Measurements from ENCODE around the gene RACK1. TPM values are rescaled to one million over a fixed set of nuclear protein-coding genes. Genes with fewer than 3 reads are reported as not detected.
A peak's percentile ranks its signal among the peaks of the same experiment; 100 is the strongest.
"Not testable (repeated sequence)": the region's sequence is repeated elsewhere in the genome, so short reads cannot be mapped to it uniquely, and the experiment has no call there.

The RACK1 gene
- total RNA-seq, 2 experiments from 2014 or later: 2,077 to 5,614 TPM

DNA sequence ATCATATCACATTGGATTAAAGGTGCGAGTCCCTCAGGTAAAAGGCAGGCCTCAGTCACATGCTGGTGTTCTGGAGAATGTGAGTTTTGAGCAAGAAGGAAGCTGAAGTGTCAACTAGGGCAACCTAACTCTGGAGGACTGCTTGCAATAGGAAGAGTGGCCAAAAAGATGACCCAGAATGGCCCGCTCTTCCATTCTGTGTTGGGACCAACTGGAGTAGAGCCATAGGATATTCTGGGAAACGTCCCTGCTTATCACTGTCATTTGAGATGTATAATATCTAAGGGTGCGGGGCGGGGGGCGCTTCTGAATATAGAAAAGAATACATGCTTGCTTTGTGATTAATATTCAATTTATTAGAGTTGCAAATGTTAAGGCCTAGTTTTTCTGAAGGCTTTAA is 31.6 kb downstream of the RACK1 start:
- no peaks in the 10 kb centered on the region for H4K20me1 ChIP-seq (ENCODE audit: insufficient read depth, low read length)
- no peak overlapping the region for H3K4me2 ChIP-seq (ENCODE audit: low read length)
- no peak overlapping the region for H3K4me3 ChIP-seq (ENCODE audit: low read depth, low read length, poor library complexity, severe bottlenecking)
- TF ChIP-seq CTCF (conservative IDR thresholded peaks at IDR 0.05; ENCODE audit: low read length): no peak
- no peak for TF ChIP-seq EZH2phosphoT487 (IDR thresholded peaks at IDR 0.05; ENCODE audit: borderline replicate concordance, low read depth, low read length)
- no peaks in the 10 kb centered on the region for H3K9me2 ChIP-seq (ENCODE audit: insufficient read depth, low read length)
- no peak overlapping the region for H2AFZ ChIP-seq (ENCODE audit: low read length)
- BruUV-seq (replicated peaks): no TSS peak
- peaks cover 8% of the 10 kb centered on the region for H3K4me1 ChIP-seq (ENCODE audit: insufficient read depth, low read length, poor library complexity, severe bottlenecking)
- H3K79me2 ChIP-seq (ENCODE audit: insufficient read depth, low read depth, low read length): no peaks in the 10 kb centered on the region
- H3K9me3 ChIP-seq (ENCODE audit: low read length): no peaks in the 10 kb centered on the region
- no peak overlapping the region for H3K27ac ChIP-seq (ENCODE audit: low read depth, low read length, poor library complexity, severe bottlenecking)
- POLR2A ChIA-PET: interaction anchor here (1.0 to 1.3 kb wide), 2 partner anchors 15 to 25 kb away, joined by 3 to 4 read pairs; no protein-coding TSS in a partner anchor
- no peaks in the 10 kb centered on the region for H3K36me3 ChIP-seq (ENCODE audit: insufficient read depth, low read length)
- no peak for DNase-seq (ENCODE audit: low spot score)
- CTCF ChIA-PET (ENCODE audit: unreplicated experiment): interaction anchor here (0.6 kb wide), 1 partner anchor 7 kb away, joined by 5 read pairs; no protein-coding TSS in a partner anchor
- intact Hi-C loops (cut with micrococcal nuclease; ENCODE audit: unreplicated experiment): no loop called here

- H3K4me3 ChIP-seq (ENCODE audit: low read depth, low read length, poor library complexity, severe bottlenecking): no peak overlapping the region
- ChIA-PET POLR2A (interaction anchor here (0.7 kb wide), 1 partner anchor 70 kb away, joined by 3 read pairs; no protein-coding TSS in a partner anchor), CTCF (ENCODE audit: unreplicated experiment) (interaction anchor here (0.6 kb wide), 1 partner anchor 8 kb away, joined by 5 read pairs; no protein-coding TSS in a partner anchor)
- H4K20me1 ChIP-seq (ENCODE audit: insufficient read depth, low read length): no peaks in the 10 kb centered on the region
- H3K79me2 ChIP-seq (ENCODE audit: insufficient read depth, low read depth, low read length): no peaks in the 10 kb centered on the region
- TF ChIP-seq EZH2phosphoT487 (IDR thresholded peaks at IDR 0.05; ENCODE audit: borderline replicate concordance, low read depth, low read length) (no peak), CTCF (conservative IDR thresholded peaks at IDR 0.05; ENCODE audit: low read length) (peak; percentile 69)
- H2AFZ ChIP-seq (ENCODE audit: low read length): no peak overlapping the region
- no peak overlapping the region for H3K27ac ChIP-seq (ENCODE audit: low read depth, low read length, poor library complexity, severe bottlenecking)
- no TSS peak for BruUV-seq (replicated peaks)
- no peaks in the 10 kb centered on the region for H3K9me3 ChIP-seq (ENCODE audit: low read length)
- peak; percentile 47 for DNase-seq (ENCODE audit: low spot score)
- intact Hi-C loops (cut with micrococcal nuclease; ENCODE audit: unreplicated experiment): no loop called here
- no peaks in the 10 kb centered on the region for H3K36me3 ChIP-seq (ENCODE audit: insufficient read depth, low read length)
- H3K4me2 ChIP-seq (ENCODE audit: low read length): peak overlapping the region; percentile 2; the same call in 1 of the 2 replicates
- no peaks in the 10 kb centered on the region for H3K9me2 ChIP-seq (ENCODE audit: insufficient read depth, low read length)
- H3K4me1 ChIP-seq (ENCODE audit: insufficient read depth, low read length, poor library complexity, severe bottlenecking): peaks cover 8% of the 10 kb centered on the region
These were observed 32.5 kb downstream of the RACK1 start for GRCh38 chr5:181211208-181211607.

- BruUV-seq (replicated peaks); CTCF ChIA-PET (ENCODE audit: unreplicated experiment): not testable (repeated sequence)
These were observed 33.0 kb downstream of the RACK1 start for GRCh38 chr5:181210698-181211097.

GRCh38 chr5:181210148-181210547 is 33.6 kb downstream of the RACK1 start:
- POLR2A ChIA-PET; H3K9me2 ChIP-seq (ENCODE audit: insufficient read depth, low read length); CTCF ChIA-PET (ENCODE audit: unreplicated experiment); H3K27ac ChIP-seq (ENCODE audit: low read depth, low read length, poor library complexity, severe bottlenecking); H3K9me3 ChIP-seq (ENCODE audit: low read length); intact Hi-C loops (cut with micrococcal nuclease; ENCODE audit: unreplicated experiment); BruUV-seq (replicated peaks); H2AFZ ChIP-seq (ENCODE audit: low read length); H3K79me2 ChIP-seq (ENCODE audit: insufficient read depth, low read depth, low read length); DNase-seq (ENCODE audit: low spot score); H3K4me3 ChIP-seq (ENCODE audit: low read depth, low read length, poor library complexity, severe bottlenecking); H3K4me2 ChIP-seq (ENCODE audit: low read length); H4K20me1 ChIP-seq (ENCODE audit: insufficient read depth, low read length); H3K36me3 ChIP-seq (ENCODE audit: insufficient read depth, low read length): not testable (repeated sequence)
- peaks cover 12% of the 10 kb centered on the region for H3K4me1 ChIP-seq (ENCODE audit: insufficient read depth, low read length, poor library complexity, severe bottlenecking)

More at GRCh38 chr5:181210698-181211097, 33.0 kb downstream of the RACK1 start:
- H3K4me3 ChIP-seq (ENCODE audit: low read depth, low read length, poor library complexity, severe bottlenecking); POLR2A ChIA-PET; H3K9me2 ChIP-seq (ENCODE audit: insufficient read depth, low read length); H3K36me3 ChIP-seq (ENCODE audit: insufficient read depth, low read length); H3K79me2 ChIP-seq (ENCODE audit: insufficient read depth, low read depth, low read length); H2AFZ ChIP-seq (ENCODE audit: low read length); DNase-seq (ENCODE audit: low spot score); H3K4me2 ChIP-seq (ENCODE audit: low read length); intact Hi-C loops (cut with micrococcal nuclease; ENCODE audit: unreplicated experiment); H3K9me3 ChIP-seq (ENCODE audit: low read length); H3K27ac ChIP-seq (ENCODE audit: low read depth, low read length, poor library complexity, severe bottlenecking); H3K4me1 ChIP-seq (ENCODE audit: insufficient read depth, low read length, poor library complexity, severe bottlenecking); H4K20me1 ChIP-seq (ENCODE audit: insufficient read depth, low read length): not testable (repeated sequence)

GRCh38 chr5:181209006-181209405 is 34.7 kb downstream of the RACK1 start:
- H3K9me2 ChIP-seq (ENCODE audit: insufficient read depth, low read length); H3K27ac ChIP-seq (ENCODE audit: low read depth, low read length, poor library complexity, severe bottlenecking); BruUV-seq (replicated peaks); H3K36me3 ChIP-seq (ENCODE audit: insufficient read depth, low read length); DNase-seq (ENCODE audit: low spot score); H3K79me2 ChIP-seq (ENCODE audit: insufficient read depth, low read depth, low read length); H3K4me2 ChIP-seq (ENCODE audit: low read length); H2AFZ ChIP-seq (ENCODE audit: low read length); H3K4me3 ChIP-seq (ENCODE audit: low read depth, low read length, poor library complexity, severe bottlenecking); H4K20me1 ChIP-seq (ENCODE audit: insufficient read depth, low read length); H3K9me3 ChIP-seq (ENCODE audit: low read length); intact Hi-C loops (cut with micrococcal nuclease; ENCODE audit: unreplicated experiment): not testable (repeated sequence)
- ChIA-PET POLR2A (interaction anchor here (0.9 to 2.4 kb wide), 3 partner anchors 8 to 22 kb away, joined by 3 to 11 read pairs (median 7); no protein-coding TSS in a partner anchor), CTCF (ENCODE audit: unreplicated experiment) (interaction anchor here (0.6 kb wide), 1 partner anchor 11 kb away, joined by 3 read pairs; no protein-coding TSS in a partner anchor)
- H3K4me1 ChIP-seq (ENCODE audit: insufficient read depth, low read length, poor library complexity, severe bottlenecking): peaks cover 23% of the 10 kb centered on the region
